Superior temporal gyrus (tissue), 1 donor: ENCODE results near the gene TINAGL1.

Experiments
- DNase-seq: peaks from one replicate; pipeline ENCODE4 v3.0.0-alpha.2; 2016; ENCODE audit errors: extremely low spot score

TINAGL1 gene

DNA sequence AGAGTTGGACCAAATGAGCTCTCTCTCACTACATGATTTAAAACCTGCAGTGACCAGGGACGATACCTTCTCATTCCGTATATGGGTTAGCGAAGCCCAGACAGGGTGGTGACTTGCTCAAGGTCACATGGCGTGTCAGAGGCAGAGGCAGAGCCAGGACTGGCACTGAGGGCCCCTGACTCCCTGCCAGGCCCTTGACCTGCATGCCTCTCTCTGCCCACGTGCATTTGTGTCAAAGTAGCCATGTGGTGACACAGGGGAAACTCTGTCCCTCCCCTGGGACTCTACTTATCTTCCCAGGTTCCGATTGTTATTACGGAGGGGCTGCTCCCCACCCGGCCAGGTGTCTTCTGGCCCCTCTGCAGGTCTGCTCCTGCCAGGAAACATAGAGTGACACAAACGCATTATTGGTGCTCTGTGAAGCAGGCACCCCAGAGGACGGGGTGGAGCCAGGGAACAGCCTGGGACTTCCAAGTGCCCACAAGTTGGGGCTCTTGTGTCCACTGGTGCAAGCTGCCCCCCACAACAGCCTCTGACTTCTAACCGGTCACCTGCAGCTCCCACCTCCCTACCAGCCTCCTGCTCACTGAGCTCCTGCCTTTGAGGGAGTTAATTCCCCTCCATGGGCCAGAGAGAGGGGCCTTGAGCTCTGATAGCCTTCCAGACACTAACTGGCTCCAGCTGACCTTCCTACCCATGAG, 7.3 kb upstream of the TINAGL1 start:
- DNase-seq: no peak

DNA sequence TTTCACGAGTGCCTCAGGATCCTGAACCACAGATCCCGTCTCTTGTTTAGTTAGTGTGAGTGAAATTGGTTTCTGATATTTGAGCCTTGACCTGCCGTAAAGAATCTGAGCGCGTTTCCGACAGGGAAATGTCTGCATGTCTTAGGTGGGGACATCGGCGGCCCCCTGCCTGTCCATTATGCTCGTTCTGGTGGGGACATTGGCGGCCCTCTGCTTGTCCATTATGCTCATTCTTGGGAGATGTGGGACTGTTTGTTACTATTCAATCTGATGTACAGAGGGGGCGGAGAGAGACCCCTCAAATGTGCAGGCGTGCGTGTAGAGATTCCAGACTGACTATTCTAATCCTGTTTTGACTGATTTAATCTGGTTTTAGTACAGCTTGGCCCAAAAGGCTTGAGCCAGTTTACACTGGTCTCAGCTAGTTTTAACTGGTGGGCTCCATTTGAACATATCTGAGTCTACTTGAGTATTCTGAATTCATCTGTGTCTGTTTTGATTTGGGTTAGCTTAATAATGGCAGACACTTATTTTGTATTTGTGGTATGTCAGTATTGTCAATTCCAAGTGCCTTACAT, 6.6 kb upstream of the TINAGL1 start:
- no peak for DNase-seq

- no peak for DNase-seq
Measured at GRCh38 chr1:31570228-31570627, 6.1 kb upstream of the TINAGL1 start.

DNA sequence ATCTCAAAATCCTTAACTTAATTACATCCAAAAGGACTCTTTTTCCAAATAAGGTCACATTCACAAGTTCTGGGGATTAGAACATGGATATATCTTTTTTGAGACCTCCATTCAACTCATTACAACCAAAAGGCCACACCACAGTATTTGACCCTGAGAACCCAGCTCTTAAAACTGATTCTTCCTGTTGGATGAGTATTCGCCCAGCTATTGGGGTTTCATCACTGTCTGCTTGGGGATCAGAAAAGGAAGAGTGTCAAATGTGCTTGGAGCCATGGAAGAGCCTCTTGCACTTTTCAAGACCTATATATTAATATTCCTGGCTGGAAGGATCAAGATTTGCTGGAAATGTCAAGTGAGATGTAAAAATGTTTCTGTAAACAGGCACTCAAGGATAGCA, 5.4 kb upstream of the TINAGL1 start:
- DNase-seq: no peak

DNA sequence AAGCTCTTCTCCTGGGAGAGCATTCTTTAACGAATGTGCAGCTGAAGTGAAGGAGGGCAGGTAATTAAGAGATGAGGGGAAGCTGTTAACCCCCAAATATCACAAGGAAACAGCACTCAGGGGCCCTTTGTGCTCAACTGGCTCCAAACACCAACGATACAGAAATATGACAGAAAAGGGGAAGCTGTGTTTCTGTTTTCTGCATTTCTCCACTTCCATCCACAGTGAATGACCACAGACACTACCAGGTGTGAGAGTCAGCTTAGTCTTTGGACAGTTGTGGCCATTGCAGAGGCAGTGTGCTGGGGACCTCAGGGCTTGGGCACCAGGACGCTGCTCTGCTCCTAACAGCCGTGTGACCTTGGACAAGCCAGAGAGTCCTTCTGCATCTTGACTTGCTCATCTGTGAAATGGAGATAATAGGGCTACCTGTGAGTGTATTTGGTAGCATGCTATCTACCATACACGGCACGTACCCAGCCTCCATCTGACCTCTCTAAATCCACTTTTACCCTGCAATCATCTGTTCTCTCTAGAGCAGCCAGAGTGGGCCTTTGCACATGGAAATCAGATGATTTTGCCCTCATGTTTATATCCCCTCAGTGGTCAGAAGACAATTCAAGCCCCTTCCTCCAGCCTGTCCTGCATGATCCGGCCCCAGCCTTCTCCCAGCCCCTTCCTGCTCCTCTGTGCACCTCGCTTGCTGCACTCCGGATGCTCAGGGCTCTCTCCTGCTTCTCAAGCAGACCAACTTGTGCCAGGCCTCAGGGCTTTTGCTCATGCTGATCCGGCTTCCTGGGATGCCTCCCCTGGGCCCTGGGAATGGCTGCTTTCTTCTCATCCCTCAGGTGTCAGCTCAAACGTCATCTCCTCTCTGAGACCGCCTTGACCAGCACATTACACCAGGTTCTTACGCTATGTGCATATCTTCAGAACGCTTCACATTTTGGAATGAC, 4.7 kb upstream of the TINAGL1 start:
- no peak for DNase-seq

DNA sequence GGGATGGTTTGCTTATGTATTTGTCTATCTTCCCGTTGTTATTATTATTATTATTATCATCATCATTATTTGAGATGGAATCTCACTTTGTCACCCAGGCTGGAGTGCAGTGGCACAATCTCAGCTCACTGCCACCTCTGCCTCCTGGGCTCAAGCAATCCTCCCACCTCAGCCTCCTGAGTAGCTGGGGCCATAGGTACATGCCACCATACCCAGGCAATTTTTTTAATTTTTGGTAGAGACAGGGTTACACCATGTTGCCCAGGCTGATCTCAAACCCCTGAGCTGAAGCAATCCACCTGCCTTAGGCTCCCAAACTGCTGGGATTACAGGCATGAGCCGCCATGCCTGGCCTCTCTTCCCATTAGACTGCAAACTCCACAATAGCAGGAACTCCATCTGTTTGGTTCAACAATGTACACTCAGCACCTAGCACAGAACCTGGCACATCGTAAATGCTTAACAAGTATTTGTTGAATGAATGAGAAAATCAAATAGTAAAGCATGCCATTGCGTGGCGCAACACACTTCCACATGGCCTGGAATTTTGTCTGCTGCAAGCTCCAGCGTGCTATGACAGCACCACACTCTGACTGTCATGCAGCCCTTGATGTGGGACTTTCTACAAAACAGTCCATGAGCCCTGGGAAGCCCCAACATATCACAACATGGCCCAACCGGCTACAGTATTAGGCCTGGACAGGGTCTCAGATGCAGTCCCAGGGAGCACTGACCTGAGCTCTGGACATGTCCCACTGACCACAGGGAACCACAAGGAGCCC, 3.8 kb upstream of the TINAGL1 start:
- DNase-seq: no peak

- DNase-seq: no peak
Measured at GRCh38 chr1:31573261-31573660, 3.1 kb upstream of the TINAGL1 start.

DNA sequence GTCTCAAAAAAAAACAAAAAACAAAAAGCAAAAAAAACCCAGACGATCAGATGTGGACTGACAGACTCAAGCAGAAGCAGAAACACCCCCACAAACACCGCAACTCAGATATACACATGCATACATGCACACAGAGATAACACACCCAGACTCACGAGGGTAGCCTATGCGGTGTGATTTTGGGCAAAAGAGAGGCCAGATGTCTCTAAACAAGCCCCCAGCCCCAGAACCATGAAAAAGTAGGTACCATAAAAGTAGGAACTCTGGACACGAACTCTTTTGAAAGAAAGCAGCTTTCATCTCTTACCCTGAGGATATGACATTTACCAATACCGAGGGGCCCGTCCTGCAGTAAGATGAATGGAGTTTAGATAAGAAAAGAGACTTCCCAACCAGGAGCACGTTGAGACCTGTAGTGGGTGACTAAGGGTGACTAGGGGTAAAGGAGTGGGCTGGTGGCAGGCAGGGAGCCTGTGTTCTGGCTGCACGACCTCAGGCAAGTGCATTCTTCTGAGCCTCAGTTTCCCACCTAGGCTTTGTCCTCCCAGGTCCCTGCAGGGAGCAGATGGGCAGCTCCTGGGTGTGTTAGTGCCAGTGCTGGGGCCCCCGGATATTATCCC, 1.5 kb upstream of the TINAGL1 start:
- DNase-seq: no peak

GRCh38 chr1:31575369-31576140, 760 bp upstream of the TINAGL1 start:
- DNase-seq: no peak

GRCh38 chr1:31576743-31577455, 584 bp downstream of the TINAGL1 start:
- no peak for DNase-seq

GRCh38 chr1:31577515-31578192, 1.3 kb downstream of the TINAGL1 start:
- no peak for DNase-seq

- DNase-seq: no peak
Measured at GRCh38 chr1:31579374-31579773, 3.1 kb downstream of the TINAGL1 start.

GRCh38 chr1:31580513-31580870, 4.2 kb downstream of the TINAGL1 start:
- no peak for DNase-seq

DNA sequence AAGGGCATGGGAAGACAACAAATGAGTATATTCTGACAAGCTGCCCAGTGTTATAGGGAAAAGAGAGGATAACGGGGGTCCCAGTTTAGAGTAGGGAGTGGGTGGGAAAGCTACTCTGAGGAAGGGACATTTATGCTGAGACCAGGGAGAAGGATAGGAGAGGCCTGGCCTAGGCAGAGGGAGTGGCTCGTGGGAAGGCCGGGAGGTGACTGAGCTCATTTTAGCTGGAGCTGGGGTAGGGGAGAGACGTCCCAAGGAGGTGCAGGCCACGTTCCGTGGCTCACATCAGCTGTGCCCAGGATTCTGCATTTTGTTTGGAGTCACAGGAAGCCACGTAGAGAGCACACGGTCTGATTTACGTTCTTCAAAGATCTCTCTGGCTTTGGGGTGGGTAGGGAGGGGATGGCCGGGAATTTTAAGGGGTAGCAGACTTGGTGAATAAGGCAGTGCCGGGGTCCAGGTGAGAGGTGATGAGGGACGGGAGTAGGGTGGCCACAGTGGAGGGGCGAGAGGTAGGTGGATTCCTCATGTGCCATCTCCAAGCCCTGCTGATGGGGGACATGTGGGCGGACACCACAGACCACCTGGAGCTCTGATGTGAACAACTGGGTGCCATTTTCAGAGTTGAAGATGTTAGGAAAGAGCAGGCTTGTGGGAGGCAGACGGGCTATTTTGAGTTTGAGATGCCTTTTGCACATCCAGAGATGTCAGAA, 4.7 kb downstream of the TINAGL1 start:
- no peak for DNase-seq

DNA sequence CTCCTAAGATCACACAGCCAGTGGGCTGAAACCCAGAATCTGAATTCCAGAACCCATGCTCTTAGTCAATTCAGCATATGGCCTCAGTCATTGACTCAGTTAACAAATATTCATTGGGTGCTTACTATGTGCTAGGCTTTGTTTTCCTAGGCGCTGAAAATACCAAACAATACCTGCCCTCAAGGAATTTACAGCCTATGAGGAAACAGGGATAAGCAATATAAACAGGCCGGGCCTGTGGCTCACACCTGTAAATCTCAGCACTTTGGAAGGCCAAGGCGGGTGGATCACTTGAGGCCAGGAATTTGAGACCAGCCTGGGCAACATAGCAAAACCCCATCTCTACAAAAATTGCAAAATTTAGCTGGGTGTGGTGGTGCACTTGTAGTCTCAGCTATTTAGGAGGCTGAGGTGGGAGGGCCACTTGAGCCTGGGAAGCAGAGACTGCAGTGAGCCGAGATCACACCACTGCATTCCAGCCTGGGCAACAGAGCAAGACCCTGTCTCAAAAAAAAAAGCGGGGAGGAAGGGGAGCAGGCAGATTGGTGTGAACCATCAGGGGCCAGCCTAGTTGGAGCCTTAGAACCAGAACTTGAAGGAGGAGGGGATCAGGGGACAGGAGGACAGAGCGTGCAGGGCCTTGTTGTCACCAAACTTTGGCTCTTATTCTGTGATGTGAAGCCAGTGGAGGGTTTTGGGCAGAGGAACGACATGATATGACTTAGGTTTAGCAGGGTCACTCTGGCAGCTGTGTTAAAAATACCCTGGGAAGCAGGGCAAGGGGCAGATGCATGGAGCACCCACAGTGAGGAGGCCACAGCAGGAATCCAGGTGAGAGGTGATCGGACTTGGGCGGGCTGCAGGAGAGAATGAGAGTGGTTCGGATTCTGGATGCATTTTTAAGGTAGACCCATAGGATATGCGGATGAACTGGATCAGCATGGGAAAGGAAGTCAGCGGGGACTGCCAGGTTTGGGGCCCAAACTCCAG, 5.8 kb downstream of the TINAGL1 start:
- no peak for DNase-seq

GRCh38 chr1:31583082-31583994, 7.0 kb downstream of the TINAGL1 start:
- DNase-seq: no peak
